HG03442 (cell line): ENCODE measurements around the gene LDHAL6B.

Experiments used
- ATAC-seq: cut with Tn5 transposase; IDR thresholded peaks from one replicate; pipeline ENCODE4 v1.9.1; 2021; ENCODE audit warnings: mild to moderate bottlenecking, moderate library complexity; ENCODE audit not compliant: unreplicated experiment

Gene LDHAL6B

GRCh38 chr15:59176653-59177316, 29.9 kb upstream of the LDHAL6B start:
- ATAC-seq: no peak

GRCh38 chr15:59177317-59177660, 29.4 kb upstream of the LDHAL6B start:
- no peak for ATAC-seq

GRCh38 chr15:59178151-59178695, 28.4 kb upstream of the LDHAL6B start:
- no peak for ATAC-seq

GRCh38 chr15:59179717-59180116, 26.9 kb upstream of the LDHAL6B start:
- no peak for ATAC-seq

- ATAC-seq: no peak
Observed at GRCh38 chr15:59180945-59181600, 25.6 kb upstream of the LDHAL6B start.

- ATAC-seq: no peak
Observed at GRCh38 chr15:59185725-59186124, 20.9 kb upstream of the LDHAL6B start.

GRCh38 chr15:59186501-59186900, 20.1 kb upstream of the LDHAL6B start:
- no peak for ATAC-seq

- no peak for ATAC-seq
Observed at GRCh38 chr15:59189241-59189640, 17.4 kb upstream of the LDHAL6B start.

GRCh38 chr15:59190291-59190690, 16.4 kb upstream of the LDHAL6B start:
- no peak for ATAC-seq

GRCh38 chr15:59191855-59192237, 14.8 kb upstream of the LDHAL6B start:
- ATAC-seq: no peak

GRCh38 chr15:59194639-59195325, 11.9 kb upstream of the LDHAL6B start:
- no peak for ATAC-seq

- no peak for ATAC-seq
Observed at GRCh38 chr15:59196416-59196815, 10.2 kb upstream of the LDHAL6B start.

- ATAC-seq: no peak
Observed at GRCh38 chr15:59197454-59197853, 9.2 kb upstream of the LDHAL6B start.

- no peak for ATAC-seq
Observed at GRCh38 chr15:59199626-59200465, 6.8 kb upstream of the LDHAL6B start.

- no peak for ATAC-seq
Observed at GRCh38 chr15:59200560-59200959, 6.1 kb upstream of the LDHAL6B start.

GRCh38 chr15:59203008-59203407, 3.6 kb upstream of the LDHAL6B start:
- ATAC-seq: no peak

- no peak for ATAC-seq
Observed at GRCh38 chr15:59203657-59204056, 3.0 kb upstream of the LDHAL6B start.

GRCh38 chr15:59205839-59206622, 612 bp upstream of the LDHAL6B start:
- ATAC-seq: no peak

GRCh38 chr15:59208613-59209249, 2.1 kb downstream of the LDHAL6B start:
- no peak for ATAC-seq

- no peak for ATAC-seq
Observed at GRCh38 chr15:59210186-59210585, 3.5 kb downstream of the LDHAL6B start.
